HG03457 (cell line): Measurements from ENCODE around the gene IL17C.

Experiments used
- ATAC-seq: cut with Tn5 transposase; IDR thresholded peaks from one replicate; pipeline ENCODE4 v1.9.1; 2021; ENCODE audit warnings: moderate number of reproducible peaks; ENCODE audit not compliant: unreplicated experiment

The IL17C gene, protein sequence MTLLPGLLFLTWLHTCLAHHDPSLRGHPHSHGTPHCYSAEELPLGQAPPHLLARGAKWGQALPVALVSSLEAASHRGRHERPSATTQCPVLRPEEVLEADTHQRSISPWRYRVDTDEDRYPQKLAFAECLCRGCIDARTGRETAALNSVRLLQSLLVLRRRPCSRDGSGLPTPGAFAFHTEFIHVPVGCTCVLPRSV

DNA sequence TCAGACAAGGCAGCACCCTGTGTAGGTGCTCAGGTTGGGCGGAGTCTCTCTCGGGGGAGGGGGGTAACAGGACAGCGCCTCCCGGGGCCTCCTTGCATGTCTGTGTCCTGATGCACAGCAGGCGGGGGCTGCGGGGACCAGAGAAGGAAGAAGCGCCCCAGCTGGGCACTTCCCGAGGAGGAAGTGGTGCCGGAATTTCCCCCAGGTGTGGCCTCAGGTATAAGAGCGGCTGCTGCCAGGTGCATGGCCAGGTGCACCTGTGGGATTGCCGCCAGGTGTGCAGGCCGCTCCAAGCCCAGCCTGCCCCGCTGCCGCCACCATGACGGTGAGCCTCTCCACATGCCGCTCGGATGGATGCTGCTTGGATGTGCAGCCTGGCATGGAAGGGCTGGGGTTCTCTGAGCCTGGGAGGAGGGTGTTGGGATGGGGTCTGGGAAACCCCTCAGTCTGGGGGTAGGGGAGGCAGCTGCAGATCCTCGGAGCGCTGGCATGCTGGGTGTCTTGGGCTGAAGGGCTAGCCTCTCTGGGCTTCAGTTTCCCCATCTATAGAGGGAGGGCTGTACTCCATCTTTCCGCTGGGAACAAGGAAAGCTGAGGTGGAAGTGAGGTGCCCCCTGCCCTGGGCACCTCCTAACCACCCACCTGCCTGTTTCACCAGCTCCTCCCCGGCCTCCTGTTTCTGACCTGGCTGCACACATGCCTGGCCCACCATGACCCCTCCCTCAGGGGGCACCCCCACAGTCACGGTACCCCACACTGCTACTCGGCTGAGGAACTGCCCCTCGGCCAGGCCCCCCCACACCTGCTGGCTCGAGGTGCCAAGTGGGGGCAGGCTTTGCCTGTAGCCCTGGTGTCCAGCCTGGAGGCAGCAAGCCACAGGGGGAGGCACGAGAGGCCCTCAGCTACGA lies at the start of gene IL17C:
TSS of gene IL17C (plus strand) at position 250 of the 908 bp plus-strand sequence. CDS start at position 320, 70 bp downstream.
- ATAC-seq: no peak

DNA sequence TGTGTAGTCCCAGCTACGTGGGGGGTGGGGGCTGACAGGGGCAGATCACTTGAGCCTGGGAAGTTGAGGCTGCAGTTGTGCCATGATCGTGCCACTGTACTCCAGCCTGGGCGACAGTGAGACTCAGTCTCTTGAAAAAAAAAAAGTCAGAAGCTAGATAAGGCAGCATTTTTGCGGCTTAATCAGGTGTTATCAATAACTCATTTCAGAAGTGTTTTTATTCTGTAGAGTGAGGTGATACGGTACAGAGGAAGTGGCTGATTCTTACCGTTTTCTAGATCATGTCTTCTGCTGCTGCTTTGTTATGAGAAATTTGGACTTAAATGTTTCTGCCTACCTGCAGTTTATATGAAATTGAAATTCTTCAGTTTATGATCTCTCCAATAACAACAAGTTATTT lies 49.6 kb upstream of the IL17C start:
- no peak for ATAC-seq

DNA sequence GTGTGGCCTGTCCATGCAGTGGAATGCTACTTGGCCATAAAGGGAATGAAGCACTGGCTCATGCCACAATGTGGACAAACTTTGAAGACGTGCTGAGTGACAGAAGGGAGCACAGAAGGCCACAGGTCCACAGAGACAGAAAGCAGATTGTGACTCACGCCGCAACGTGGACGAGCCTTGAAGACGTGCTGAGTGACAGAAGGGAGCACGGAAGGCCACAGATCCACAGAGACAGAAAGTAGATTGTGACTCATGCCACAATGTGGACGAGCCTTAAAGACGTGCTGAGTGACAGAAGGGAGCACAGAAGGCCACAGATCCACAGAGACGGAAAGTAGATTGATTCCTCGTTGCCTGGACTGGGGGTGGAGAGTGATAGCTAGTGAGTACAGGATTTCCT lies 48.9 kb upstream of the IL17C start:
- no peak for ATAC-seq

DNA sequence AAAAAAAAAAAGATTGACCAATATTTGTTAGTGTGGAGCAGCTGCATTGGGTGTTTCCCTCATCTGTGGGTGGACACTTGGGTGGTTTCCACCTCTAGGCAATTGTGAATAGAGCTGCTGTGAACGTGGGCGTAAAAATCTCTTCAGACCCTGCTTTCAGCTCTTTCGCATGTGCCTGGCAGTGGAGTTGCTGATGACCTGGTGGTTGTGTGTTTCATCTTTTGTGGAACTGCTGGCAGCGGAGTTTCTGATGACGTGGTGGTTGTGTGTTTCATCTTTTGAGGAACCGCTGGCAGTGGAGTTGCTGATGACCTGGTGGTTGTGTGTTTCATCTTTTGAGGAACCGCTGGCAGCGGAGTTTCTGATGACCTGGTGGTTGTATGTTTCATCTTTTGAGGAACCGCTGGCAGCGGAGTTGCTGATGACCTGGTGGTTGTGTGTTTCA lies 46.8 kb upstream of the IL17C start:
- no peak for ATAC-seq

DNA sequence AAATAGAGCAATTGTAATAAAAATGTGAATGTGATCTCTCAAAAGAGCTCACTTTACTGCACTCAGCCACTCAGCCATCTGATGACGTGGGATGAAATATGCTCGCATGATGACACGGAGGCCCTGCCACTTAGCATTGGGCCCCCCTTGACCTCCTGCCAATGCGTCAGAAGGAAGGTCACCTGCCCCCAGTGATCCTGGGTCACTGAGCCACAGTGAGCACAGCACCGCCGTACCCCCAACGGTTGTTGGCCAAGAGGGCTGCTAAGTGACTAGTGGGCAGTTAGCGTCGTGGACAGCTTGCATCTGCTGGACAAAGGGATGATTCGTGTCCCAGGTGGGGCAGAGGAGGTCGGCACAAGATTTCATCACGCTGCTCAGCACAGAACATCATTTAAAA lies 45.3 kb upstream of the IL17C start:
- no peak for ATAC-seq

DNA sequence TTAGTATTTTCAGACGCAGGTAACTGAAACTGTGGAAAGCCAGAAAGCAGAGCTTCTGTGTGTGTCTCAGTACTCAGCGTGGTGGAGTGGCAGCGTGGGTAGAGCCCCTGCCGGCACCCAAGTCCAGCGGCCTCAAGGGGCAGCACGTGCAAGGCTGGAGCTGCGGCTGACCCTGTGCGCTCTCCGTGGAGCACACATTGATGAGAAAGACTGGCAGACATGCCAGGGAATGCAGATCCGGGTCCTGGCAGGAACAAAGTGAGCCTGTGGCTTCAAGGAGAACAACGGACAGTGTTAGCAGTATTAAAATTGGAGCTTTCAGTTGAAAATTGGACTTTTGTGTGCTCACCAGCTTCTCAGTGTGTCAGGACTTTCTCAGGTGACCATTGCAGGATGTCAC lies 44.9 kb upstream of the IL17C start:
- no peak for ATAC-seq

DNA sequence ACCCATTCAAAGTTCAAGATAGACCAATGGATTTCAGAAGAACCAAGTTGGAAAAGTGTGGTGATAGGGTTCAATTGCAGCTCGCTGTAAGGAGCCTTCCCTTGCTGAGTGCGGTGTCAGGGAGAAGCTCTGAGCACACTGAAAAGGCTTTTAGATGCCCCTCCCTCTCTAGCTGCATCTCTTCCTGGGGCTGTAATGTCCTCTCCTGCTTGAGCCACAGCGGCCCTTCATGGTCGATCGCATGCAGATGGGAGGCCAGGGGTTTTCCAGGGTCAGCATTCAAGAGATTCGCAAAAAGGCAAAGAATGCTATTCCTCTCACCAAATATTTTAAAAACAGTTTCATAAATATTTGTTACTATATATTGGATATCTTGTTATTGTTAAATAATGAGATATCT lies 44.5 kb upstream of the IL17C start:
- no peak for ATAC-seq

DNA sequence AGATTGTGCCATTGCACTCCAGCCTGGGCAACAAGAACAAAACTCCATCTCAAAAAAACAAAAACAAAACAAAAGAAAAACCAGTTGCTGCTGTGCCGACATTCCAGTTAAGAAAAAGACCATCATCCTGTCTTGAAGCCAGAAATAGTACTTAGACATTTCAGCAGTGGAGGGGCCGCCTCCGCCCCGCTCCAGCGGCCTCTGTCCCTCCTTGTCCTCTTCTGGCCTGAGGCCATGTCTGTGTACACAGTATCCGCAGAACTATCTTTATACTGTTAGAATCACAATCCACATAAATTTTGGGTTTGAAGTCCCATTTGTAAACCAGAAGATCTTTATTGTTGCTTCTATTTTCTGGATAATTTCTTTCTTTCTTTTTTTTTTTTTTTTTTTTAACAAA lies 43.3 kb upstream of the IL17C start:
- ATAC-seq: no peak

DNA sequence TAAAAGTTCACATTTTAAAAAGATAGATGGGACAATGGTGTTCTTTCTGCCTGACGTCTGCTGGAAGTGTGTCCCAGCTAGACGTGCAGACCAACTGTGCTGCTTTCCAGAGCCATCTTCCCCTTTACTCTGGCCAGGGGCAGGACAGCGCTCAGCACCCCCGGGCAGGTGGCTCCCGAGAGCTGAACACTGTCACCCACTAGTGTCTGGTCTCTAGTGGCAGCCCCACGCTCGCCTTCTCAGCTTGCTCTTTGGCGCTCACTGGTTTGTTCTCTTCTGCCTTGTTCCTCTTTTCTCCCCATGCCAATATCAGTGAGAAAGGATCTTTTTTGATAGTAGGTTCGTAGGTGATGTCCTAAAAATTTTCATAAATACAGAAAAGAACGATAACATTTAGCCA lies 42.5 kb upstream of the IL17C start:
- no peak for ATAC-seq

DNA sequence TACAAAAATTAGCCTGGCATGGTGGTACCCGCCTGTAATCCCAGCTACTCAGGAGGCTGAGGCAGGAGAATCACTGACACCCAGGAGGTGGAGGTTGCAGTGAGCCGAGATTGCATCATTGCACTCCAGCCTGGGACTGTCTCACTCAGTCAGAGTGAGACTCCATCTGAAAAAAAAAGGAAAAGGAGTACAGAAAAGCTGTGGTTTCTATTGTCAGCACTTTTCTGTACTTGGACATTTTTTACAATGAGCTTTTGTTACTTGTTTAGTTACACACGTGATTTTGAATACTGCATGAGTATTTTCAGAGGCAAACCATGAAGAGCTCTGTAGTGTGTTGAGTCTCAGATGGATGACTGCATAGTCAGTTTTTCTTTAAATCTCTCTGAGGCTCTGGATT lies 41.9 kb upstream of the IL17C start:
- ATAC-seq: no peak

DNA sequence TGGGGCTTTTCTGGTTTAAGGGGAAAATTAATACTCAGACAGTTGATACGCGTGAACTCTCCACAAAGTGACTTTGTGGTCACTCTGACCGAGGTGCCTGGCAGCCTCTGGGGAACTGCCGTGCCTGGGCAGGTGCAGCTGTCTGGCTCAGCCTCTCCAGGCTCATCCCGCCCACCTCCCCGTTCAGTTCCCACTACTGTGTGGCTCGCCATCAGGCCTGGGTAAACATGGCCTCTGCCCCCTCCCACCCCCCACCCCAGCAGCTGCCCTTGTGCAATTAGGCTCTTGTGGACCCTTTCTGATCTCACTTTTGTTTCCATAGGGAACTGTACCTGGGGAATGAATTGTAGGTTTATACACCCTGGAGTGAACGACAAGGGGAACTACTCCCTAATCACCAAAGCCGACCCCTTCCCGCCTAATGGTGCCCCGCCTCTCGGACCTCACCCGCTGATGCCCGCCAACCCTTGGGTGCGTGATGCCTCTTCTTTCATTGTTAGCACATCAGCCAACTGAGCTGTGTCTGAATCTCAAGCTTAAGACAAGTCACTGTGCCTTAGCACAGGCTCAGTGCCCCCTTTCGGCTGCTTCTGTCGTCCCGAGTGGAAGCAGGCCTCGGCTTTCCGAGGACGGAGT lies 40.4 kb upstream of the IL17C start:
- no peak for ATAC-seq

DNA sequence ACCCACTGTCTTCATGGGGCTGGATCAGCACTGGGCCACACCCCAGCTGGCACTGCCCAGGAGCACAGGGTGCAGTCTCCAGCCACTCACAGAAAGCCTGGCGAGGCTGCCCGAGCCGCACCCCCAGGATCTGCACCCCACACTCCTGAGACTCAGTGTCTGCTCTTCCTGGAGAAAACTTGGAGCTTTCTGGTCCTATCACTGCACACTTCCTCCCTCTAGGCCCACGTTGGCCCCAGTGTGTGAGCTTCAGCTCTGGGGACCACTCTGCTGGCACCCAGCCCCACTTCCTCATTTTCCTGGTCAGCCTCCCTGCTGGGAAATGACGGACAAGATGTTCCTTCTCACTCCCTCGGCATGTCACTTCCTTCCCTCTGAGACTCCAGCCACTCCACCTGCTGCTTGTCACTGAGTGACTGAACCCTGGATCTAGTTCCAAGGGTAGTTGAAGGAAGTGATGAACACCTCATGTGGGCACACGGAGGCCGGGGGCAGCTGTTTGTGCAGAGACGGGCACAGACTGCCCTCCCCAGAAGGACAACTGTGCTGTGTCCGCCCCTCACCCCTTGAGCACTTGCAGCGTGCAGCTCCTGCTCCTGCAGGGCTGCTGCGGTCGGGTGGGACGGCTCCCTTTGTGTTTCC lies 39.2 kb upstream of the IL17C start:
- no peak for ATAC-seq

DNA sequence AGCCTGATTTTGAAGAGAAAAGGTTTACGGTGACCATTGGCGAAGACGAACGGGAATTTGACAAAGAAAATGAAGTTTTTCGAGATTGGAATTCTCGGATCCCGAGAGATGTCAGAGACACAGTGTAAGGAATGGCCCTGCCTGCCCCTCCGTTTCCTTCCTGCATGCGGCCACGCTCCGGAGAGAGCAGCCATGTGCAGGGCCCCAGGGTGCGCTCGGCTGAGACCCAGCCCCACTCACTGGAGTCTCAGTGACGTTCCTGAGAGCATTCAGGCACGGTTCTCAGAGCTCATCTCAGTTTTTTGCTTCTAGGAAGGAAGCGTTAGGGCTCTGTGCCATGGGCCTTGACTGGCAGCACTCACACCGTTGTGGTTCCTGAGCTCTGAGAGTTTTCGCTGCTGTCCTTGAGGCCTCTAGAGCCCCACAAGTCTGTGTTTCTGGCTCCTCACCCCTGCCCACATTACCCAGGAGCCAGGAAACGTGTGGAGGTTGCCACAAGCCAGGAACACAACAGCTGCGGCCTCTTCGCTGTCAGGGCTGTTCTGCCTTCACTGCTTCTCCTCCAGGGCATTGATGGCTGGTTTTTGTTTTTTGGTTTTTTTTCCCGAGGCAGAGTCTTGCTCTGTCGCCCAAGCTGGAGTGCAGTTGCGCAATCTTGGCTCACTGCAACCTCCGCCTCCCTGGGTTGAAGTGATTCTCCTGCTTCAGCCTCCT lies 38.4 kb upstream of the IL17C start:
- no peak for ATAC-seq

DNA sequence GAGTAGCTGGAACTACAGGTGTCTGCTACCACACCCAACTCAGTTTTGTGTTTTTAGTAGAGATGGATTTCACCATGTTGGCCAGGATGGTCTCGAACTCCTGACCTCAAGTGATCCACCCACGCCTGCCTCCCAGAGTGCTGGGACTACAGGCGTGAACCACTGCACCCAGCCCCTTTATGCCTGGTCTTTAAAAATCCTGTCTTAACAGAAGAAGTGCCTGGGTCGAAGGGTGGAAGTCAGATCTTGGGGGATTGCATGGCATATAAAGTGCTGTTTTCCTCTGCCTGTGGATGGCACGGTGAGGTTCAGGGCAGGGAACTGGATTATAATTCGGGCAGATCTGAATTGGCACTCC lies 37.9 kb upstream of the IL17C start:
- ATAC-seq: no peak

DNA sequence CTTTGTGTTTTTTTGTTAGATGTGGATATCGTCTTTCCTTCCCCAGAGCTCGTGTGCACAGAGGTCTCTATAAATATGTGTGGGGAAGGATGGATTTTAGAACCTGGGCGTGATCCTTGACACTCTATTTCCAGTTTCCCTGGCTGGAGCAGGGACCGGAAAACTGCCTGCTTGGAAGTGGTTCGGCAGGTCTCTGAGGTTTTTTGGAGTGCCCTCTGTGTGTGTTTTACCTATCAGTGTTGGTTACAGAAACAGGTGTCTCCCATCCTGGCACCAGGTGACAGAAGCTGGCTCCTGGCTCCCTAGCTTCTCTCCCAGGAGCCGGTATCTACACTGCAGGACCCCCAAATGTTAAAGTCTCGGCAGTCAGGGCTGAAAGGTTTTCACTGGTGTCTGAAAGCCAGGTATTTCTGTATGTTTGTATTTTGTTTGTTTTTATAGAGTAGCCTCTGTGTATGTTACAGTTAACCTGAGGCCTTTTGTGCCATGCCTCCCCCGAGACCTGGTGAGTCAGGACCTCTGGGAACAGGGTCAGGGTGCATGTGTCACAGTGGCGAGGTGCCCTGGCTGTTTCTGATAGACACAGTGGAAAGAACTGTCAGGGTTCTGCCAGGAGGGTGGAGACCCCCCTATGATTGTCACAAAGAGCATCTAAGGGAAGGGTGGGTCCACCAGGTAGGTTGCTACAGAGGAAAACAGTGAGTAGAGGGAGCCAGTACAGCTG lies 36.9 kb upstream of the IL17C start:
- no peak for ATAC-seq

DNA sequence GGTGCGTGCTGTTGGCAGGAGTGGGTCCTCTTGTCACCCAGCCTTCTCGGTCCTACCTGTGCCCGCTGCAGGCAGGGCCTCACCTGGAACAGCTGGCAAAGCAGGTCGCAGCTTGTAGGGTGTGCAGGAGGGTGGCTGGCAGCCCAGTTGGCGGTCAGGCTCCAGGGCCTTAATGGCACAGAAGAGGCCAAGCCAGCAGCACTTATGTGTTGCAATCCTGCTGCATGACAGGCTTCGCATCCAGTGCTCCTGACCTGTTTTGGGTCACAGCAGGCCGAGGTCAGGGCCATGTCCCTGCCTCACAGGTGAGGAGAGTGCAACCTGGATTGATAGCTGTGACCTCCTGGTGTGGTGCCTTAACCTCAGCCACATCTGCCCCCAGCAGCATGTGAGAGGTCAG lies 36.3 kb upstream of the IL17C start:
- ATAC-seq: no peak

DNA sequence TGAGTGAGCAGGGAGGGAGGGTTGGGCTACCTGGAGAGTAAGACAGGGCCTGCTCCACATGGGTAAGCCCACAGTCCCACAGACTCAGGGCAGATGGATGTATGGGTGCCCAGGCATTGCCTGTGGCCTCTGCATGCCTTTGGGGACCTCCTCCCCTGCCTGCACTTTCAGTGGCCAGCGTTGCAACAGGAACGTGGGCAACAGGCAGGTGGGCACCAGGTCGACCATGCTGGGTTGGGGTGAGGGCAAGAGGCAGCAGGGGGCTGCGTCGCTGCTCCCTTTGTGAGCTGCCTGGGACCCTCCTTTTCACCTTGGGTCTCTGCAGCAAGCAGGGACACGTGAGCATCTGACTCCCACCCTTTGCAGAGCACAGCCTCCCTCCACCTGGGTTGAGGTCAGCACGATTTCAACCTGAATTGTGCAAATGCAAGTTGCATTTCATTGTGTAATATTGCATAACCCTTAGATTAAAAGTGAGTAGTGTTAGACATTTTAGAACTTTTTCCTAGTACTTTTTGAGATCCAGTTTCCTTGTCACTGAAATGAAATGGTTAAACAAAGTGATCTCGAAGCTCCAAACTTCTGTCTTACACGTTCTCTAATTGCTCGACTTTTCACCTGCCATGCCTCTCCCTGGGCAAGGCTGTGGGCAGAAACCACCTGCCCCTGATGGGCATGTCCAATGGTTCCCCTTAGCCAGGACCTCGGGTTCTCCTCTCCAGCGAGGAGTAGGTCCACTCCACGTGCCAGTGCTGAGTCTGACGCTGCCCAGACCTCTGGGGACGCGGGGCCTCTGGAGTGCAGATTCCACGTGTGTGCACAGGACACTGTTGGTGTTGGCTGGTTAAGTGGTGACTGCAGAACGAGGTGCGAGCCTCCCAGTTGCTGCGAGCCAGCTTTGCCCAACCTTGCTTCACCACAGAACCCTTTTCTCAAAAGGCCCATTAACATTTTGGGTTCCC lies 32.9 kb upstream of the IL17C start:
- no peak for ATAC-seq

DNA sequence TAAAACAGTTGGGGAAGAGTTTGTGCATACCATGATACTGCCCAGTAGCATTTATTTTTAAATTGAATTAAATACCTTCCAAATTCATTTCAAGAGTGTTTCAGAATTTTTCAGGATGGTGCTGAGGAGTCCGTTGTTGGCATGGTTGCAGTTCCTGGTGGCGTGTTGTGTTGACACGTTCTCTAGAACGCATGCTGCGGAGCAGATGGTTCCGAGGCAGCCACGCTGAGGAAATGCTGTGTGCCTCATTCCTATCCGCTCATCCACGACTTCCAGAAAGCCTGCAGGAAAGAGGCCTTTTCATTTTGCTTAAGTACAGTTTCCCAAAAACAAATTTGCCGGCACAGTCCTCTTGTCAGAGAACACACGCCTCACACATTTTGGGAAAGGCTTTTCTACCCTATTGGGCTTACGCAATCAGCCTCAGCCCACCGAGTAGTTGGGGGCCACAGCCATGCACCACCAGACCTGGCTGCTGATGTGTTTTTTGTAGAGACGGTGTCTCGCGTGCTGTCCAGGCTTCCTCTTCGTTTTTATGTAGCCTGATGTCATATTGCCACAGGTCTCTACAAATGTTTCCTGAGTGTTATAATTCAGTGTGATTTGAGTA lies 32.1 kb upstream of the IL17C start:
- ATAC-seq: no peak

DNA sequence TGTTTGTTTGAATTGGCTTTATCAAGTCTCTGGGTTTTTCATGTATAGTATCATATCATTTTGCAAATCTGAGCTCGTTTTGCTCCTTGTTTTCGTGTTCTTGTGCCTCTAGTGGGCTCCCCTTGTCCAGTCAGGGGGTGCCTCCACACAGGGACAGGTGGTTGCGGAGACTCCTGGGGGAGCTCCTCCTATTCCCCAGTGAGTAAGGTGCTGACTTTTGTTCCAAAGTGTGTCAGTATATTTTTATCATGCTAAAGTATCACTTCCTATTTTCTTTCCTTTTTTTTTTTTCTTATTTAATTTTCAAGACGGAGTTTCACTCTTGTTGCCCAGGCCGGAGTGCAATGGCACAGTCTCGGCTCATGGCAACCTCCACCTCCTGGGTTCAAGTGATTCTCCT lies 30.3 kb upstream of the IL17C start:
- ATAC-seq: no peak
